Central memory CD8-positive, alpha-beta T cell (primary cell): ENCODE results near the gene MAG.
"Not testable (repeated sequence)": the region's sequence is repeated elsewhere in the genome, so short reads cannot be mapped to it uniquely, and the experiment has no call there.

Experiments
- ATAC-seq: fragments of 150-1000 bp; cut with Tn5 transposase; replicated peaks from 2 replicates; pipeline ENCODE4 v1.10.0; 2022; ENCODE audit warnings: mild to moderate bottlenecking, moderate FRiP score, moderate number of reproducible peaks; ENCODE audit not compliant: poor library complexity, severe bottlenecking; ENCODE audit errors: extremely low read depth
- DNase-seq, 2 donors: peaks; one replicate each; pipeline ENCODE4 v3.0.0; 2021; ENCODE audit warnings: low spot score in 2 of 2
- H3K27ac Mint-ChIP-seq: one replicate; pipeline ENCODE4 v1.8.0; 2022; ENCODE audit warnings: low read depth, mild to moderate bottlenecking, moderate library complexity, mixed read lengths
- H3K27me3 Mint-ChIP-seq: one replicate; pipeline ENCODE4 v1.8.0; 2022; ENCODE audit warnings: mixed read lengths
- H3K36me3 Mint-ChIP-seq: one replicate; pipeline ENCODE4 v1.8.0; 2022; ENCODE audit warnings: mild to moderate bottlenecking, moderate library complexity, mixed read lengths; ENCODE audit not compliant: insufficient read depth
- H3K4me1 Mint-ChIP-seq: one replicate; pipeline ENCODE4 v1.8.0; 2022; ENCODE audit warnings: mixed read lengths
- H3K4me3 Mint-ChIP-seq: one replicate; pipeline ENCODE4 v1.8.0; 2022; ENCODE audit warnings: mild to moderate bottlenecking, moderate library complexity, mixed read lengths
- H3K9me3 Mint-ChIP-seq: one replicate; pipeline ENCODE4 v1.8.0; 2022; ENCODE audit warnings: mixed read lengths

Gene MAG

GRCh38 chr19:35352448-35353304 is 60.7 kb downstream of the MAG start:
- DNase-seq (peak; percentile 53 to 55), ATAC-seq (peak; percentile 49)
- no peak overlapping the region for H3K4me3 Mint-ChIP-seq
- peaks cover 2% of the 10 kb centered on the region for H3K36me3 Mint-ChIP-seq
- peaks cover 11% of the 10 kb centered on the region for H3K4me1 Mint-ChIP-seq
- H3K27ac Mint-ChIP-seq = no peak overlapping the region
- H3K9me3 Mint-ChIP-seq = no peaks in the 10 kb centered on the region
- H3K27me3 Mint-ChIP-seq = peaks cover 9% of the 10 kb centered on the region

- no peak for ATAC-seq
- no peak overlapping the region for H3K4me3 Mint-ChIP-seq
- H3K4me1 Mint-ChIP-seq = peaks cover 13% of the 10 kb centered on the region
Measured at GRCh38 chr19:35353635-35354034, 61.7 kb downstream of the MAG start.

GRCh38 chr19:35354898-35355297 is 62.9 kb downstream of the MAG start:
- DNase-seq (no peak), ATAC-seq (peak; percentile 63)
- peaks cover 13% of the 10 kb centered on the region for H3K4me1 Mint-ChIP-seq
- H3K36me3 Mint-ChIP-seq = peaks cover 2% of the 10 kb centered on the region
- H3K4me3 Mint-ChIP-seq = no peak overlapping the region
- H3K9me3 Mint-ChIP-seq = no peaks in the 10 kb centered on the region
- peaks cover 13% of the 10 kb centered on the region for H3K27me3 Mint-ChIP-seq
- no peak overlapping the region for H3K27ac Mint-ChIP-seq

More at GRCh38 chr19:35353635-35354034, 61.7 kb downstream of the MAG start:
- Mint-ChIP-seq H3K27me3 (peaks cover 13% of the 10 kb centered on the region), H3K36me3 (peaks cover 2% of the 10 kb centered on the region), H3K27ac (no peak overlapping the region), H3K9me3 (no peaks in the 10 kb centered on the region)
- DNase-seq = no peak

- ATAC-seq = no peak
- Mint-ChIP-seq H3K4me3 (no peak overlapping the region), H3K36me3 (no peaks in the 10 kb centered on the region), H3K27ac (peak overlapping the region; percentile 82), H3K27me3 (peaks cover 14% of the 10 kb centered on the region), H3K4me1 (peaks cover 13% of the 10 kb centered on the region), H3K9me3 (no peaks in the 10 kb centered on the region)
- no peak for DNase-seq
Measured at GRCh38 chr19:35355791-35356460, 64.0 kb downstream of the MAG start.

GRCh38 chr19:35357867-35358573 is 66.1 kb downstream of the MAG start, which contains the start of gene FFAR3:
FFAR3 (plus strand) TSS chr19:35358460; CDS start chr19:35358891, 431 bp downstream.
- Mint-ChIP-seq H3K4me3 (no peak within 1 kb of the TSS), H3K27ac (no peak within 1 kb of the TSS)
- DNase-seq = no peak

GRCh38 chr19:35358834-35359233 is 66.9 kb downstream of the MAG start:
- H3K4me1 Mint-ChIP-seq = peaks cover 13% of the 10 kb centered on the region
- not testable (repeated sequence) for H3K27ac Mint-ChIP-seq, H3K36me3 Mint-ChIP-seq, H3K4me3 Mint-ChIP-seq, H3K9me3 Mint-ChIP-seq, DNase-seq, ATAC-seq
- peaks cover 43% of the 10 kb centered on the region for H3K27me3 Mint-ChIP-seq

More at GRCh38 chr19:35357867-35358573, 66.1 kb downstream of the MAG start, which contains the start of gene FFAR3:
- Mint-ChIP-seq H3K27me3 (peaks cover 35% of the 10 kb centered on the region), H3K4me1 (peaks cover 14% of the 10 kb centered on the region), H3K36me3 (peaks cover 2% of the 10 kb centered on the region), H3K9me3 (no peaks in the 10 kb centered on the region)
- ATAC-seq = no peak

- not testable (repeated sequence) for H3K9me3 Mint-ChIP-seq
Measured at GRCh38 chr19:35359395-35359794, 67.4 kb downstream of the MAG start.

GRCh38 chr19:35360081-35360480 is 68.1 kb downstream of the MAG start:
- not testable (repeated sequence) for H3K27ac Mint-ChIP-seq, DNase-seq, H3K36me3 Mint-ChIP-seq, H3K9me3 Mint-ChIP-seq, ATAC-seq, H3K4me3 Mint-ChIP-seq
- Mint-ChIP-seq H3K27me3 (peaks cover 55% of the 10 kb centered on the region), H3K4me1 (peaks cover 13% of the 10 kb centered on the region)

More at GRCh38 chr19:35359395-35359794, 67.4 kb downstream of the MAG start:
- ATAC-seq, H3K27ac Mint-ChIP-seq, H3K36me3 Mint-ChIP-seq, H3K4me3 Mint-ChIP-seq, DNase-seq: not testable (repeated sequence)
- Mint-ChIP-seq H3K27me3 (peaks cover 48% of the 10 kb centered on the region), H3K4me1 (peaks cover 13% of the 10 kb centered on the region)

- peaks cover 2% of the 10 kb centered on the region for H3K36me3 Mint-ChIP-seq
- H3K27me3 Mint-ChIP-seq = peaks cover 61% of the 10 kb centered on the region
- DNase-seq (no peak), ATAC-seq (no peak)
- H3K4me1 Mint-ChIP-seq = peaks cover 13% of the 10 kb centered on the region
- no peak overlapping the region for H3K27ac Mint-ChIP-seq
- H3K4me3 Mint-ChIP-seq = no peak overlapping the region
- no peaks in the 10 kb centered on the region for H3K9me3 Mint-ChIP-seq
Measured at GRCh38 chr19:35360880-35361420, 69.0 kb downstream of the MAG start.

GRCh38 chr19:35362261-35363000 is 70.5 kb downstream of the MAG start:
- Mint-ChIP-seq H3K9me3 (no peaks in the 10 kb centered on the region), H3K4me1 (peaks cover 13% of the 10 kb centered on the region), H3K4me3 (no peak overlapping the region), H3K27ac (no peak overlapping the region), H3K27me3 (peaks cover 75% of the 10 kb centered on the region), H3K36me3 (peaks cover 2% of the 10 kb centered on the region)
- ATAC-seq = no peak
- DNase-seq = no peak

- no peaks in the 10 kb centered on the region for H3K9me3 Mint-ChIP-seq
- no peak for ATAC-seq
- DNase-seq = no peak
- no peak overlapping the region for H3K27ac Mint-ChIP-seq
- peaks cover 75% of the 10 kb centered on the region for H3K27me3 Mint-ChIP-seq
- peaks cover 2% of the 10 kb centered on the region for H3K36me3 Mint-ChIP-seq
- H3K4me1 Mint-ChIP-seq = peaks cover 10% of the 10 kb centered on the region
- no peak overlapping the region for H3K4me3 Mint-ChIP-seq
Measured at GRCh38 chr19:35363001-35363590, 71.1 kb downstream of the MAG start.
